ENCODE results near the gene TAAR9.

The TAAR9 gene

GRCh38 chr6:132537977-132538376 lies at the start of gene TAAR9:
Gene TAAR9 (plus strand): TSS chr6:132538277. CDS start chr6:132538290, 13 bp downstream.
- TF ChIP-seq CEBPB (IDR thresholded peaks at IDR 0.05) (no peak), NFIC (IDR thresholded peaks at IDR 0.05) (no peak), MAX (IDR thresholded peaks at IDR 0.05) (no peak), EP300 (IDR thresholded peaks at IDR 0.05; ENCODE audit: borderline replicate concordance) (no peak), TCF12 (IDR thresholded peaks at IDR 0.05; ENCODE audit: low read depth) (no peak), RAD21 (IDR thresholded peaks at IDR 0.05; ENCODE audit: low read depth) (no peak), TEAD4 (IDR thresholded peaks at IDR 0.05) (no peak), CREB1 (IDR thresholded peaks at IDR 0.05; ENCODE audit: low read depth) (no peak), USF1 (IDR thresholded peaks at IDR 0.05) (no peak), TAF1 (IDR thresholded peaks at IDR 0.05; ENCODE audit: low read depth) (no peak), REST (IDR thresholded peaks at IDR 0.05; ENCODE audit: low read depth) (no peak), FOXM1 (IDR thresholded peaks at IDR 0.05; ENCODE audit: borderline replicate concordance, low read depth) (no peak), EGR1 (IDR thresholded peaks at IDR 0.05) (no peak), YY1 (IDR thresholded peaks at IDR 0.05; ENCODE audit: low read depth) (no peak), ZBTB7A (IDR thresholded peaks at IDR 0.05; ENCODE audit: low read depth) (no peak)

- TF ChIP-seq EP300 (IDR thresholded peaks at IDR 0.05; ENCODE audit: borderline replicate concordance) (no peak), FOXM1 (IDR thresholded peaks at IDR 0.05; ENCODE audit: borderline replicate concordance, low read depth) (no peak), TAF1 (IDR thresholded peaks at IDR 0.05; ENCODE audit: low read depth) (no peak), ZBTB7A (IDR thresholded peaks at IDR 0.05; ENCODE audit: low read depth) (no peak), CREB1 (IDR thresholded peaks at IDR 0.05; ENCODE audit: low read depth) (no peak), NFIC (IDR thresholded peaks at IDR 0.05) (no peak), EGR1 (IDR thresholded peaks at IDR 0.05) (no peak), YY1 (IDR thresholded peaks at IDR 0.05; ENCODE audit: low read depth) (no peak), MAX (IDR thresholded peaks at IDR 0.05) (no peak), CEBPB (IDR thresholded peaks at IDR 0.05) (no peak), REST (IDR thresholded peaks at IDR 0.05; ENCODE audit: low read depth) (no peak), TEAD4 (IDR thresholded peaks at IDR 0.05) (no peak), USF1 (IDR thresholded peaks at IDR 0.05) (no peak), TCF12 (IDR thresholded peaks at IDR 0.05; ENCODE audit: low read depth) (no peak), RAD21 (IDR thresholded peaks at IDR 0.05; ENCODE audit: low read depth) (no peak)
These were observed 48.7 kb upstream of the TAAR9 start for GRCh38 chr6:132489376-132489775.

- TF ChIP-seq CREB1 (IDR thresholded peaks at IDR 0.05; ENCODE audit: low read depth) (no peak), ZBTB7A (IDR thresholded peaks at IDR 0.05; ENCODE audit: low read depth) (no peak), NFIC (IDR thresholded peaks at IDR 0.05) (no peak), USF1 (IDR thresholded peaks at IDR 0.05) (no peak), REST (IDR thresholded peaks at IDR 0.05; ENCODE audit: low read depth) (no peak), EP300 (IDR thresholded peaks at IDR 0.05; ENCODE audit: borderline replicate concordance) (no peak)
These were observed 48.1 kb upstream of the TAAR9 start for GRCh38 chr6:132490024-132490423.

- TF ChIP-seq YY1 (IDR thresholded peaks at IDR 0.05; ENCODE audit: low read depth) (no peak), TCF12 (IDR thresholded peaks at IDR 0.05; ENCODE audit: low read depth) (no peak), REST (IDR thresholded peaks at IDR 0.05; ENCODE audit: low read depth) (no peak), USF1 (IDR thresholded peaks at IDR 0.05) (no peak), MAX (IDR thresholded peaks at IDR 0.05) (no peak), EGR1 (IDR thresholded peaks at IDR 0.05) (no peak), ZBTB7A (IDR thresholded peaks at IDR 0.05; ENCODE audit: low read depth) (no peak), TAF1 (IDR thresholded peaks at IDR 0.05; ENCODE audit: low read depth) (no peak), EP300 (IDR thresholded peaks at IDR 0.05; ENCODE audit: borderline replicate concordance) (no peak), FOXM1 (IDR thresholded peaks at IDR 0.05; ENCODE audit: borderline replicate concordance, low read depth) (no peak), TEAD4 (IDR thresholded peaks at IDR 0.05) (no peak), NFIC (IDR thresholded peaks at IDR 0.05) (no peak), RAD21 (IDR thresholded peaks at IDR 0.05; ENCODE audit: low read depth) (no peak), CEBPB (IDR thresholded peaks at IDR 0.05) (no peak), CREB1 (IDR thresholded peaks at IDR 0.05; ENCODE audit: low read depth) (no peak)
These were observed 47.4 kb upstream of the TAAR9 start for GRCh38 chr6:132490478-132491204.

Measured in Ishikawa (cell line).